GM21529 (cell line): Measurements from ENCODE around the gene LMO7.

Experiments
- ATAC-seq: cut with Tn5 transposase; IDR thresholded peaks from one replicate; pipeline ENCODE4 v1.9.1; 2021; ENCODE audit not compliant: unreplicated experiment

LMO7 gene

DNA sequence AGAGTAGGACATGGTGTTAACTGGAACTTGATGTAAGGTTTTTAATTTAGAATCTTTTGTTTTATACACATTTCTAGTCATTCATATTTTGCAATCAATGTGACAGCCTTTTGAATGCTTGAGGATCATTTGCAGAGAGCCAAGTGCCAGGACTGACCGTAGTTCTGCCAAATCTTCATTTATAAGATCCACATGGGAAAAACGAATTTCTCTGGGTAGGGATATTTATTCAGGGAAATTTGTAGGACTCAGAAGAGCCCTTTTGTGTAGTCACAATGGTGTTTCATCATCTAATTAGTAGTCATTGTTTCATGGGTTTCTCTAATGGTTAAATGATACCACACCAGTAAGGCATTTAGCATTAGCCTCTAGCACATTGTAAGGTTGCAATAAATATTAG lies 161.1 kb downstream of the LMO7 start:
- ATAC-seq = no peak

DNA sequence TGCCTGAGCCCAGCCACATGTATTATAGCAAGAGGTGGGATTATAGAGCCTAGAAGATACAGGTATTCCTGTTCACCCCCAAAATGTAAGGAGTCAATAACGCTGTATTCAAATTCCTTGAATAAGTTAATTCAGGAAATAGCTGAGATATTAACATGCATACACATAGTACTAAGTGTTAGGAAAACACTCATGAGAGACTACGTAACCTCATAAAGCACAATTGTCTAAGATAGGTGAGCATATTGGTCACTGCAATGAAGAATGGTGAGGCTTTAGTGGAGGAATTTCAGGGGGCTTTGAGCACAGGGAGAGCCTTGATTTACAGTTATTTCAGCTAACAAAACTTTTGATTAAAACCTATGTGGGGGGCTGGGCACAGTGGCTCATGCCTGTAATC lies 161.6 kb downstream of the LMO7 start:
- no peak for ATAC-seq

DNA sequence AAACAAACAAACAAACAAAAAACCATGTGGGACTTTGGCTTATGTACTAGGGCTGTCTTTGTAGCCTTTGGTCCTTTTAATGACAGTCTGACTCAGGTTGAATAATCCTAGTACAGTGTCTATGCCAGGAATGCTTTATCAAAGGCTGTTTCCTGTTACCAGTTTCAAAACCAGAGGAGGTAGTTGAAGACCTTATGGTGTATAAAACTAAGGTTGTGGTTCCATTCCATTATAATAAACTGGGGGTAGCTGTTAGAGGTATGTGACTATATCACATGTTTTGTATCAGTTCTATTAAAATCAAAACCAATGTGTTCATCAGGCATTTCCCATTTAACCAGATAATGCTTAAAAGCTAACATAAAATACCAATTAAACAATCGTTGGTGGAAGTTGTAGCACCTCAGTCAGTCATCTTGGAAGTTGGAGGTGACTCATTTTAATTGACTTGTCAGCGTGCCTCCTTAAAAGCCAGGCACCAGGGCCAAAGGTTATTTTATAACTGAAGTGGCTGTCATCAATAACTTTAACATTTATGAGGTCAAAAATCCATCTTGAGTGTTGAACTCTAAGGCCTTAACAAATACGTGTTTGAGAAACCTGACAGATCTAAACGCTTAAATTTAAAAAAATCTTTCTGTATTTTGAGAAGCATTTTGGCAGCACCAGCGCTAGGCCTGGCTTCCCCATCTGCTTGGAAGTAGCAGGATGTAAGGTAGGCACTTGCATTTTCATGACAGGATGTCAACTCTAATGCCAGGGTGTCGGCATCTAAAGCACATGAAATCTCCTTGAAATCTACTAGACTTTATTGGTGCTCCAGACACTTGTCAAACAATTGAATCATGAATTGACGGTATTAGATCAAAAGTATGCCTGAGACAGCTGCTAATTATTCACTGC lies 162.5 kb downstream of the LMO7 start:
- no peak for ATAC-seq

- ATAC-seq = no peak
Measured at GRCh38 chr13:75800545-75800944, 164.4 kb downstream of the LMO7 start.

- no peak for ATAC-seq
Measured at GRCh38 chr13:75801388-75801945, 165.3 kb downstream of the LMO7 start.

- ATAC-seq = no peak
Measured at GRCh38 chr13:75802161-75802560, 166.0 kb downstream of the LMO7 start.

GRCh38 chr13:75803164-75803611 lies 167.1 kb downstream of the LMO7 start:
- peak; percentile 70 for ATAC-seq

- ATAC-seq = no peak
Measured at GRCh38 chr13:75804054-75804453, 167.9 kb downstream of the LMO7 start.

DNA sequence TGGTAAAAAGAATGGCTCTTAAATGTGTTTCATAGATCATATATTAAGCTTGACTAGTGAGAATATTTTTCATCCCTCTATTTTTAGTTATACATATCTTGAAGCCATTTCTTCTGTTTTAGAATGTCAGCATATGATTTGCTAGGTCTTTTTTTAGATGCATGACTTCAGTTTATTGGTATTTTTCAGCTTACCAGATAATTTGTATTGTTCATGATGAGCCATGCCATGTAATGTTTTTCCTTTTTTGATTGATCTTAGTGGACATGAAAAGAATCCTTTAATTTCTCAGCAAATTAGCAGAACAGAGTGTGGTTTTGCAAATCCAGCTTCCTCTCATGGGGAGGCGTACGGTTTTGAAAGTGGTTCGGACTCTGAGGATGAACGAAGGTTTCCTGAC lies 168.5 kb downstream of the LMO7 start:
- no peak for ATAC-seq

DNA sequence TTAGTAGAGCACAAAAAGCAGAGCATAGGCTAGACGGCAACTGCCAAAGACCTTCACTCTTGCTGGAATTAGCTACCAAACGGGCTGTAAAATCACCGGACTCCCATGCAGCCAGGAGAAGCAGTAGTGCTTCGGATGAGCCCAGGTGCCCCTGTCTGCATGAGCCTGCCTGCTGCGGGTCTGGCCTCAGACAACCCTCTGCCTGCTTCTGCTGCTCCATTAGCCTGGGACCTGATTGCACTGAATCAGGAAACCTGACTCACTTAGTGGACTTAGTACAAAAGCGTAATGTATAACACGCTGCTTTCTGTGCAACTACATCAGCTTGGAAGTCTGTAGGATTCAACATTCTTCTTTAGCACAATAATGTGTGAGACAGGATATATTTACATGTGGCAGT lies 170.0 kb downstream of the LMO7 start:
- no peak for ATAC-seq

- no peak for ATAC-seq
Measured at GRCh38 chr13:75811361-75811760, 175.2 kb downstream of the LMO7 start.

DNA sequence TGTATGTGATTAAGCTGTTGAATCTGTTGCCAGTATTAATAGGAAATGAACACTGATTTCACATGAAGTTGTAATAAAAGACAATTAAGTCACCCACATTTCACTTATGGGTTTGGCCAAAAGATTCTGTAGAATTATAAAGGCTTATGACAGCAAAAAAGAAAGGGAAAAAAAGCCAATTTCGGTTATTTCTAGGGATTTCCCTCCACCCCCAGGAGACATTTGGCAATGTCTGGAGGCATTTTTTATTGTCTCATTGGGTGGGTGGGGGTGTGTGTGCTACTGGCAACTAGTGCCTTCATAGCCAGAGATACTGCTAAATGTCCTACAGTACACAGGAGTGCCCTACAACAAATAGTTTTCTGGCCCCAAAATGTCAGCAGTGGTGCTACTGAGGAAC lies 175.7 kb downstream of the LMO7 start:
- ATAC-seq = no peak

- ATAC-seq = no peak
Measured at GRCh38 chr13:75812751-75813181, 176.6 kb downstream of the LMO7 start.

GRCh38 chr13:75813323-75813722 lies 177.2 kb downstream of the LMO7 start:
- ATAC-seq = no peak

DNA sequence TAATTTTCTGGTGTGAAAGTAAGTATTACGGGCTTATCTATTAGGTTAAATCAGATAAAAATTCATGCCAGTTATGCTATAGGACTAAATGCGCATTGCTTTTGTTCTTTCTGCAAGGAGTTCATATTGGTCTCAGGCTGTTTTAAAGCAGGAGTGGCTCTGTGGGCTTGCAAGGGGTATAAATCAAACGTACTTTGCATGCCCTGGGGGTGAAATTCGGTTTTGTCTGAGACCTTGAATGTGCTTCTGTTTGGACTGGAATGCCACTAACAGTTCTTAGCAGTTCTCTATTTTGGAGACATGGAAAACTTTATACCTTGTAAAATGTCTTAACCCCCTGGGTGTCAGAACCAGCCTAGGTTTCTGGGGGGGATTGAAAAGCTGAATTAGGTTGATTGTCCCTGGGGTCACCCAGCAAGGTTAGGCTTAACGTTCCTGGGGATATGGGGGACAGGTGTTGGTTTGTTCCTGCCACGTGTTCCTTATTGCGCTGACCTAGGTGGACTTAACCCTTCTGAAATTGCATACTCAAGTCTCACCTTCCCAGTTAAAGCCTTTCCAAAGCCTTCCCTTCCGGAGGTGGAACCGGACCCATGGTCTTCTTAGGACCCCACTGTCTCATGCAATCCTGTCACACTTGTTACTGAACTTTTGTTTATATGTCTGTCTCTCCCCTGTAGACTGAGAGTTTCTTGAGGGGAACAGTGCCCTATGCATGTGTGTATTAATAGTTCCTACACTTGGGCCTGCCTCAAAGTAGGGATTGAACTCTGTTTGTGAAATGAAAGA lies 182.2 kb downstream of the LMO7 start:
- ATAC-seq = no peak

DNA sequence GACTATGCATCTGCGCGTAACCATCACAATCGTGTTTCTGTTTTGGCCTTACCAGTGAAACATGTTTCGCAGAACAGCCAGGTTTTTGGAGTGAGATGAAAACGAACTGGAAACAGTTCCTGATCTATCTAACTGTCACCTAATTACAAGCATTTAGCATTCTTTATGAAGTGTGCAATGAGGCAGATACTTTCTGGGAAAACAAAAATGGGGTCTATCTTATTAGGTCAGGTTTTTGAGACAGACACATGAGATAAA lies 182.8 kb downstream of the LMO7 start:
- ATAC-seq = no peak

GRCh38 chr13:75825161-75825560 lies 189.0 kb downstream of the LMO7 start:
- ATAC-seq = no peak

DNA sequence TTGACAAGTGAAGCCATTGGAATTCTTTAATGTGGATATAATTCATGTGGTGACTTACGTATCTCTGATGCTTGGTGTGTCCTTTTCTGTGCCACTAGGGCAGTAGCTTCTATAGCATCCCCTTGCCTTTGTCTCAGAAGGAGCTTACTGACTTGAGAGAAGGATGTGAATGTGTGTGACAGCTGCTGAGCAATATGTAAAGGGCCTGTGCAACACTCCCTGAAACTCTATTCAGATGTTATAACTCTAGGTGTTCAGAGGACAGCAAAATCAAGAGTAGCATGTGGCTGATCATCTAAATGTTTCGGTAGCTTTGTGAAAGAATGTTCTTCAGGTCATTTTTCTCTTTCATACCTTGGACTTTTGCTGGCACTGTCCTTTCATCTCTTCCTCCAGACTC lies 189.5 kb downstream of the LMO7 start:
- no peak for ATAC-seq

DNA sequence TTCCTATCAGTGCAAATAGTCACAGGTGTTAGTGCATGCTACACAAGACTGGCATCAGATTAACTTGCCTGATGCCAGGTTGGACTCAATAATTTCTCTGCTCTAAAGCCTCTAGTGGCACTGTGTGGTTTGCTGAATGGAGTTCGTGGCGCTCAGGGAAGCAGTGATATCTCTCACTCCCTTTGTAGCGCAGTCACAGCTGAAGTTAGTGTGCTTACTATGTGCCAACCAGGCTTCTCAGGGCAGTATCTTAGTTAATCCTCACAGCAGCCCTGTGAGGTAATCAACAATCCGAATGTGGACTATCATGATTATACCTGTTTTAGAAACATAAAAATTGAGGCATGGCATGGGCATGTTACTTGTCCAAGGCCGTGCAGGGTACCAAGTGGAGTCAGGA lies 190.3 kb downstream of the LMO7 start:
- no peak for ATAC-seq

- no peak for ATAC-seq
Measured at GRCh38 chr13:75829830-75830229, 193.7 kb downstream of the LMO7 start.

- no peak for ATAC-seq
Measured at GRCh38 chr13:75830842-75831241, 194.7 kb downstream of the LMO7 start.

DNA sequence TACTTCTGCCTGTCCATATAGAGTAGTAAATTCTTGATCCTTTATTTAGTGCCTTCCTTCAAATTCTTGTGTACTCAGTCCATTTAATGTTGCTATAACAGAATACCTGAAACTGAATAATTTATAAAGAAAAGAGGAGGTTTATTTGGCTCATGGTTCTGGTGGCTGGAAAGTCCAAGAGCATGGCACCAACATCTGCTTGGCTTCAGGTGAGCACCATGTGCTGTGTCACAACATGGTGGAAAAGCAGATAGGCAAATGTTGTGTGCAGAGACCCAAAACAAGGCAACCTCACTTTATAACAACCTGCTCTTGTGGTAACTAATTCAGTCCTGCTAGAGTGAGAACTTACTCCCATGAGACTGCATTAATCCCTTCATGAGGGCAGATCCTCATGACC lies 195.3 kb downstream of the LMO7 start:
- no peak for ATAC-seq
